WTC11 (cell line): Measurements from ENCODE around the gene PRUNE2. TPM values are rescaled to one million over a fixed set of nuclear protein-coding genes. Genes with fewer than 3 reads are reported as not detected.

Source experiments
- ATAC-seq: fragments of 200-7000 bp; cut with Tn5 transposase; 2 replicates; pipeline ENCODE4 v1.10.0; 2021; ENCODE audit warnings: mild to moderate bottlenecking, moderate library complexity
- CTCF ChIA-PET: fragments of 300-600 bp; sonication (Branson Sonifier 250); formaldehyde crosslinking; loops from one replicate; lab custom pipeline; 2021; ENCODE audit warnings: antibody characterized with exemption; lab: Charles Lee
- POLR2A ChIA-PET: fragments of 350-600 bp; sonication (Branson Sonifier 250); formaldehyde crosslinking; loops from one replicate; lab custom pipeline; 2021; ENCODE audit warnings: antibody characterized with exemption; lab: Charles Lee
- DNase-seq: peaks from one replicate; pipeline ENCODE4 v3.0.0; 2021; ENCODE audit warnings: low spot score
- H3K27ac Mint-ChIP-seq: 2 replicates; pipeline ENCODE4 v1.8.0; 2021; ENCODE audit warnings: mixed read lengths
- H3K27me3 Mint-ChIP-seq: 2 replicates; pipeline ENCODE4 v1.8.0; 2021; ENCODE audit warnings: low read depth, mild to moderate bottlenecking, moderate library complexity, mixed read lengths
- H3K36me3 Mint-ChIP-seq: 2 replicates; pipeline ENCODE4 v1.8.0; 2021; ENCODE audit warnings: mixed read lengths
- H3K4me1 Mint-ChIP-seq: 2 replicates; pipeline ENCODE4 v1.8.0; 2022; ENCODE audit warnings: mixed read lengths
- H3K4me3 Mint-ChIP-seq: 2 replicates; pipeline ENCODE4 v1.8.0; 2021; ENCODE audit warnings: mild to moderate bottlenecking, moderate library complexity, mixed read lengths
- H3K9me3 Mint-ChIP-seq: 2 replicates; pipeline ENCODE4 v1.8.0; 2021; ENCODE audit warnings: mixed read lengths
- ATF2 ChIP-seq: sonication (generic); formaldehyde crosslinking; IDR thresholded peaks from 2 replicates; pipeline ENCODE4 v1.8.1; 2022; ENCODE audit warnings: low read depth, missing genetic modification reagents, borderline replicate concordance
- FOXJ3 ChIP-seq: sonication (generic); formaldehyde crosslinking; IDR thresholded peaks from 2 replicates; pipeline ENCODE4 v1.9.0; 2021; ENCODE audit warnings: missing genetic modification reagents, mild to moderate bottlenecking, borderline replicate concordance
- FOXK1 ChIP-seq: sonication (generic); formaldehyde crosslinking; IDR thresholded peaks from 2 replicates; pipeline ENCODE4 v1.8.0; 2022; ENCODE audit warnings: mild to moderate bottlenecking, moderate library complexity, missing genetic modification reagents
- JUN ChIP-seq: sonication (generic); formaldehyde crosslinking; IDR thresholded peaks from 2 replicates; pipeline ENCODE4 v1.8.0; 2023; ENCODE audit warnings: mild to moderate bottlenecking, missing genetic modification reagents
- KAT7 ChIP-seq: sonication (generic); formaldehyde crosslinking; IDR thresholded peaks from 2 replicates; pipeline ENCODE4 v1.8.1; 2023; ENCODE audit warnings: missing genetic modification reagents, mild to moderate bottlenecking, borderline replicate concordance
- MYBL2 ChIP-seq: sonication (generic); formaldehyde crosslinking; IDR thresholded peaks from 2 replicates; pipeline ENCODE4 v1.8.1; 2023; ENCODE audit warnings: mild to moderate bottlenecking, moderate library complexity, missing genetic modification reagents
- NFATC4 ChIP-seq: fragments of 250-450 bp; sonication (Bioruptor Pico); IDR thresholded peaks from 2 replicates; pipeline ENCODE4 v1.9.0; 2021; ENCODE audit warnings: mild to moderate bottlenecking
- NFE2L1 ChIP-seq: sonication (generic); formaldehyde crosslinking; IDR thresholded peaks from 2 replicates; pipeline ENCODE4 v1.8.1; 2023; ENCODE audit warnings: missing genetic modification reagents
- NR3C1 ChIP-seq: sonication (generic); formaldehyde crosslinking; conservative IDR thresholded peaks from 2 replicates; pipeline ENCODE4 v1.8.1; 2023; ENCODE audit warnings: low read depth, mild to moderate bottlenecking, missing genetic modification reagents
- SMAD4 ChIP-seq: sonication (generic); formaldehyde crosslinking; IDR thresholded peaks from 2 replicates; pipeline ENCODE4 v1.8.0; 2022; ENCODE audit warnings: mild to moderate bottlenecking, missing genetic modification reagents
- STAT6 ChIP-seq: sonication (generic); formaldehyde crosslinking; conservative IDR thresholded peaks from 2 replicates; pipeline ENCODE4 v1.8.1; 2023; ENCODE audit warnings: mild to moderate bottlenecking, low read depth, missing genetic modification reagents, moderate library complexity
- TEAD1 ChIP-seq: sonication (generic); formaldehyde crosslinking; IDR thresholded peaks from 2 replicates; pipeline ENCODE4 v1.8.0; 2022; ENCODE audit warnings: mild to moderate bottlenecking, missing genetic modification reagents
- TP53 ChIP-seq: sonication (generic); formaldehyde crosslinking; IDR thresholded peaks from 2 replicates; pipeline ENCODE4 v1.8.1; 2023; ENCODE audit warnings: mild to moderate bottlenecking, missing genetic modification reagents
- ZNF219 ChIP-seq: sonication (generic); formaldehyde crosslinking; IDR thresholded peaks from 2 replicates; pipeline ENCODE4 v1.8.0; 2023; ENCODE audit warnings: missing genetic modification reagents, mild to moderate bottlenecking, borderline replicate concordance
- ZNF396 ChIP-seq: fragments of 250-450 bp; sonication (Bioruptor Pico); IDR thresholded peaks from 2 replicates; pipeline ENCODE4 v1.8.0; 2021; ENCODE audit warnings: mild to moderate bottlenecking, moderate library complexity, borderline replicate concordance
- ZNF532 ChIP-seq: fragments of 250-450 bp; sonication (Bioruptor Pico); IDR thresholded peaks from 2 replicates; pipeline ENCODE4 v1.9.0; 2021; ENCODE audit warnings: mild to moderate bottlenecking, borderline replicate concordance
- ZNF671 ChIP-seq: fragments of 250-450 bp; sonication (Bioruptor Pico); IDR thresholded peaks from 2 replicates; pipeline ENCODE4 v1.8.0; 2021; ENCODE audit warnings: mild to moderate bottlenecking
- total RNA-seq: library from RNA; stranded (reverse); gene quantifications from 3 replicates; pipeline ENCODE4 v1.2.3, GENCODE V29; 2021
- TF ChIP-seq, protein P1 (sequence below): sonication (generic); formaldehyde crosslinking; IDR thresholded peaks from 2 replicates; pipeline ENCODE4 v1.8.0; 2022; ENCODE audit warnings: mild to moderate bottlenecking, missing genetic modification reagents
- TF ChIP-seq, protein P2 (sequence below): sonication (generic); formaldehyde crosslinking; IDR thresholded peaks from 2 replicates; pipeline ENCODE4 v1.8.0; 2023; ENCODE audit warnings: missing genetic modification reagents, mild to moderate bottlenecking, borderline replicate concordance
- TF ChIP-seq, protein P3 (sequence below): sonication (generic); formaldehyde crosslinking; IDR thresholded peaks from 2 replicates; pipeline ENCODE4 v1.8.1; 2023; ENCODE audit warnings: mild to moderate bottlenecking, missing genetic modification reagents

PRUNE2 gene
- total RNA-seq, 1 experiment from 2014 or later: 13.1 TPM

- TF ChIP-seq ZNF396 (CRISPR knock-in tag): no peak
- TF ChIP-seq ZNF671 (CRISPR knock-in tag): no peak
- no peak for TF ChIP-seq JUN (CRISPR knock-in tag)
- TF ChIP-seq SMAD4: no peak
- no peak for TF ChIP-seq FOXK1 (CRISPR knock-in tag)
- no peak for TF ChIP-seq KAT7 (CRISPR knock-in tag)
- TF ChIP-seq, protein P1, sequence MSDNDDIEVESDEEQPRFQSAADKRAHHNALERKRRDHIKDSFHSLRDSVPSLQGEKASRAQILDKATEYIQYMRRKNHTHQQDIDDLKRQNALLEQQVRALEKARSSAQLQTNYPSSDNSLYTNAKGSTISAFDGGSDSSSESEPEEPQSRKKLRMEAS: no peak
- no peak for TF ChIP-seq FOXJ3 (CRISPR knock-in tag)
- TF ChIP-seq MYBL2 (CRISPR knock-in tag): no peak
- TF ChIP-seq NR3C1: no peak
- DNase-seq: no peak
- no peak for ATAC-seq
- CTCF ChIA-PET: interaction anchor here (1.7 kb wide), 1 partner anchor 16 kb away, joined by 3 read pairs; no protein-coding TSS in a partner anchor
- Mint-ChIP-seq H3K27ac (no peak overlapping the region), H3K4me1 (peaks cover 15% of the 10 kb centered on the region), H3K36me3 (no peaks in the 10 kb centered on the region), H3K9me3 (peaks cover 5% of the 10 kb centered on the region), H3K27me3 (no peaks in the 10 kb centered on the region), H3K4me3 (no peak overlapping the region)
- POLR2A ChIA-PET: no interaction called here
Observed at GRCh38 chr9:76575761-76576160, 330.2 kb downstream of the PRUNE2 start.

DNA sequence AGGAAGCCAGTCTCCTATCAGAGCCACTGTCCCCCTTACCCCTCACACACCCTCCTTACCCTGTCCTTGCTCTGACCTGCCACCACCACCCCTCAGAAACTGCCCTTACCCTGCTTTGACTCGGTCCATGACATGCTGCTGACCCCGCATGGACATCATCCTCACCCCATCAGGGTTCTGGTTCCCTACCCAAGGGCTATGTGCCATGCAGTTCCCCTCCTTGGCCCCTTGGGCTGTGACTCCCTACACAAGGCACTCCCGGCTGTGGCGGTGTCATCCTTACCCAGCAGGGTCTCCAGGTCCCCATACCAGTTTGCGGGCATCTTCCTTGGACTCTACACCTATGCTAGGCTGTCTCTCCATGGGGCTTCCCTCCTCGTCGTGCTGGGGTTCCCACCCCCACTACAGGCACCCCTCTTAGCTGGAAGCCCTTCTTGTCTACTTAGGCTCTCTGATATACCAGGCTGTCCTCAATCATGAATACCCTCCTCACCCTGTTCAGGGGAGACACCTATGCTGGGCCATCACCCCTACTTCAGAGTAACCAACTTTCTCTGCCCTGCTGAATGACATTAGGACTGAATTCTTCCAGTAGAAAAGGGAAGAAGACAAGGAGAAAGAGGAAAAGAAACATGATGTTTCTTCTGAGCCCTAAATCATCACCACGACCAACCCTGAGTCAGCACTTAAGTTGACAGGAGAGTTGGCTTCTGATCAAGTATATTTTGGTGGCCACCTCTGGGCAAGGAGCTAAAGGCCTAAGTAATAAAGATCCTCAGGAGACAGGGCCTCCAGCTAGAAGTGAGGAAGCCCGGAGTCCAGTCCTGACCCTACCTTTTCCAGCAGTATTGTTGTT is 331.8 kb downstream of the PRUNE2 start:
- no peak overlapping the region for H3K27ac Mint-ChIP-seq
- peaks cover 2% of the 10 kb centered on the region; the same call in 1 of the 2 replicates for H3K27me3 Mint-ChIP-seq
- TF ChIP-seq, protein P2, sequence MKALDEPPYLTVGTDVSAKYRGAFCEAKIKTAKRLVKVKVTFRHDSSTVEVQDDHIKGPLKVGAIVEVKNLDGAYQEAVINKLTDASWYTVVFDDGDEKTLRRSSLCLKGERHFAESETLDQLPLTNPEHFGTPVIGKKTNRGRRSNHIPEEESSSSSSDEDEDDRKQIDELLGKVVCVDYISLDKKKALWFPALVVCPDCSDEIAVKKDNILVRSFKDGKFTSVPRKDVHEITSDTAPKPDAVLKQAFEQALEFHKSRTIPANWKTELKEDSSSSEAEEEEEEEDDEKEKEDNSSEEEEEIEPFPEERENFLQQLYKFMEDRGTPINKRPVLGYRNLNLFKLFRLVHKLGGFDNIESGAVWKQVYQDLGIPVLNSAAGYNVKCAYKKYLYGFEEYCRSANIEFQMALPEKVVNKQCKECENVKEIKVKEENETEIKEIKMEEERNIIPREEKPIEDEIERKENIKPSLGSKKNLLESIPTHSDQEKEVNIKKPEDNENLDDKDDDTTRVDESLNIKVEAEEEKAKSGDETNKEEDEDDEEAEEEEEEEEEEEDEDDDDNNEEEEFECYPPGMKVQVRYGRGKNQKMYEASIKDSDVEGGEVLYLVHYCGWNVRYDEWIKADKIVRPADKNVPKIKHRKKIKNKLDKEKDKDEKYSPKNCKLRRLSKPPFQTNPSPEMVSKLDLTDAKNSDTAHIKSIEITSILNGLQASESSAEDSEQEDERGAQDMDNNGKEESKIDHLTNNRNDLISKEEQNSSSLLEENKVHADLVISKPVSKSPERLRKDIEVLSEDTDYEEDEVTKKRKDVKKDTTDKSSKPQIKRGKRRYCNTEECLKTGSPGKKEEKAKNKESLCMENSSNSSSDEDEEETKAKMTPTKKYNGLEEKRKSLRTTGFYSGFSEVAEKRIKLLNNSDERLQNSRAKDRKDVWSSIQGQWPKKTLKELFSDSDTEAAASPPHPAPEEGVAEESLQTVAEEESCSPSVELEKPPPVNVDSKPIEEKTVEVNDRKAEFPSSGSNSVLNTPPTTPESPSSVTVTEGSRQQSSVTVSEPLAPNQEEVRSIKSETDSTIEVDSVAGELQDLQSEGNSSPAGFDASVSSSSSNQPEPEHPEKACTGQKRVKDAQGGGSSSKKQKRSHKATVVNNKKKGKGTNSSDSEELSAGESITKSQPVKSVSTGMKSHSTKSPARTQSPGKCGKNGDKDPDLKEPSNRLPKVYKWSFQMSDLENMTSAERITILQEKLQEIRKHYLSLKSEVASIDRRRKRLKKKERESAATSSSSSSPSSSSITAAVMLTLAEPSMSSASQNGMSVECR (CRISPR knock-in tag): no peak
- TF ChIP-seq ATF2 (CRISPR knock-in tag) (no peak), ZNF219 (CRISPR knock-in tag) (no peak), NFATC4 (CRISPR knock-in tag) (no peak), TEAD1 (no peak), ZNF532 (CRISPR knock-in tag) (no peak), NFE2L1 (no peak), STAT6 (CRISPR knock-in tag) (no peak), TP53 (CRISPR knock-in tag) (no peak)
- TF ChIP-seq, protein P3, sequence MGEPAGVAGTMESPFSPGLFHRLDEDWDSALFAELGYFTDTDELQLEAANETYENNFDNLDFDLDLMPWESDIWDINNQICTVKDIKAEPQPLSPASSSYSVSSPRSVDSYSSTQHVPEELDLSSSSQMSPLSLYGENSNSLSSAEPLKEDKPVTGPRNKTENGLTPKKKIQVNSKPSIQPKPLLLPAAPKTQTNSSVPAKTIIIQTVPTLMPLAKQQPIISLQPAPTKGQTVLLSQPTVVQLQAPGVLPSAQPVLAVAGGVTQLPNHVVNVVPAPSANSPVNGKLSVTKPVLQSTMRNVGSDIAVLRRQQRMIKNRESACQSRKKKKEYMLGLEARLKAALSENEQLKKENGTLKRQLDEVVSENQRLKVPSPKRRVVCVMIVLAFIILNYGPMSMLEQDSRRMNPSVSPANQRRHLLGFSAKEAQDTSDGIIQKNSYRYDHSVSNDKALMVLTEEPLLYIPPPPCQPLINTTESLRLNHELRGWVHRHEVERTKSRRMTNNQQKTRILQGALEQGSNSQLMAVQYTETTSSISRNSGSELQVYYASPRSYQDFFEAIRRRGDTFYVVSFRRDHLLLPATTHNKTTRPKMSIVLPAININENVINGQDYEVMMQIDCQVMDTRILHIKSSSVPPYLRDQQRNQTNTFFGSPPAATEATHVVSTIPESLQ: no peak

More for the DNA sequence above, 331.8 kb downstream of the PRUNE2 start:
- no peak for ATAC-seq
- DNase-seq: no peak
- POLR2A ChIA-PET: no interaction called here
- H3K9me3 Mint-ChIP-seq: peaks cover 11% of the 10 kb centered on the region
- no peak overlapping the region for H3K4me3 Mint-ChIP-seq
- H3K4me1 Mint-ChIP-seq: peaks cover 6% of the 10 kb centered on the region
- CTCF ChIA-PET: no interaction called here
- H3K36me3 Mint-ChIP-seq: no peaks in the 10 kb centered on the region
